NCI-H510A (cell line): ENCODE measurements around the gene GUCY1A1.

Experiments used
- DNase-seq: peaks from one replicate; lab custom pipeline; 2025; lab: John Stamatoyannopoulos, UW

Gene GUCY1A1

DNA sequence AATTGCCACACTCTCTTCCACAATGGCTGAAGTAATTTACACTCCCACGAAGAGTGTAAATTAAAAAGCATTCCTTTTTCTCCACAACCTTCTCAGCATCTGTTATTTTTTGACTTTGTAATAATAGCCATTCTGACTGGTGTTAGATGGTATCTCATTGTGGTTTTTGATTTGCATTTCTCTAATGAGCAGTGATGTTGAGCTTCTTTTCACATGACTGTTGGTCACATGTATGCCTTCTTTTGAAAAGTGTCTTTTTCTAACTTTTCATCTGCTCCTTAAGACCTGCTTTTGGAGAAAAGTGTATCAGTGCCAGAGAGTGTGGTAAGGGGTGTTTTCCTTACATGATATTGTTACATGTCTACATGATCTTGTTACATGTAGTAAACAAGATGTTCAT, 25.7 kb downstream of the GUCY1A1 start:
- no peak for DNase-seq

DNA sequence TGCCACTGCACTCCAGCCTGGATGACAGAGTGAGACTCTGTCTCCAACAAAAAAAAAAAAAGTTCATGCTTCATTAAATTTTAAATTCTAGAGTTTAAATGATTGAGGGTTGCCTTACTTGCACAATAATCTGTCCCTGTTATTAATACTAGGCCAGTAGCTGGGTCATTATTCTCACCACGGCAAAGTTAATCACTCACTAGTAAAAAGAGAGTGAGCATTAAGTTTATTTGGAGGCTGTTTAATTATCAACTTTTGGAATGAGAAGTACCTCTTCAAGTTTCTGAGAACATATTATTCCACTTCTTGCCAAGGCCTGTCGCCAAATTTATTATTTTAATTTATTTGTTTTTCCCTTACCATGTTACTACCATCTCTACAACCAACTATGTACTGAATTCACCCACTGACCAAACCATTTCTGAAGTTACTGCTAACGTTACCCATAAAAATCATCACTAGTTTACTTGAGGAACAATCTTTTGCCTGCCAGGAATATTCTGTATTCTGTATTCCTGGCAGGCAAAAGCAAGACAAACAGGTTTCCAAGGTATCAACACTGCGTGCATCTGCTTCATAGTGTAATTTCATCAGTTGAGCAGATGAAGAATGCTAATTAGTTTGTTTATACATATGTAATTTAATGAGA, 26.5 kb downstream of the GUCY1A1 start:
- DNase-seq: no peak

DNA sequence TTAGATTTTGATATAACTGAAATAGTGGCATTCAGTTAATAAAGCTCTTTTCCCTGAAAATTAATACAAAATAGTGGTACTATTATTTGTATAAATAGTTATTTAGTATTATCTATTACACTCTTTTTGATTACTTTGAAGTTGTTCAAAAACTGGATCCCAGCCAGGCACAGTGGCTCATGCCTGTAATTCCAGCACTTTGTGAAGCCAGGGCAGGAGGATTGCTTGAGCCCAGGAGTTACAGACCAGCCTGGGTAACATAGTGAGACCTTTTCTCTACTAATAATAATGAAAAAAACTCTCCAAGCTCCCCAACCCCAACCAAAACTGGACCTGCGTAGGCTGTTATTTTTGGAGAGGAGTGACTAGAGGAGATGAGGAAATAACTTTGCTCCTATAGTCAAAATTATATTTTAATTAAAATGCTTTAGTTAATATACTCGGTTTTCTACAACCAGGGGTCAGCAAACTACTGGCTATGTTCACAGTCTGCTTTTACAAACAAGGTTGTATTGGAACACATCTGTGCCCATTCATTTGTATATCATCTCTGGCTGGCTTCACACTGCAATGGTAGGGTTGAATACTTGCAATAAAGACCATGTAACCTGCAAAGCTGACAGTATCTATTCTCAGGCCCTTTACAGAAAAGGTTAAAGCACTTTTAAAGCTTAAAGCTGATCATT, 27.6 kb downstream of the GUCY1A1 start:
- DNase-seq: no peak

DNA sequence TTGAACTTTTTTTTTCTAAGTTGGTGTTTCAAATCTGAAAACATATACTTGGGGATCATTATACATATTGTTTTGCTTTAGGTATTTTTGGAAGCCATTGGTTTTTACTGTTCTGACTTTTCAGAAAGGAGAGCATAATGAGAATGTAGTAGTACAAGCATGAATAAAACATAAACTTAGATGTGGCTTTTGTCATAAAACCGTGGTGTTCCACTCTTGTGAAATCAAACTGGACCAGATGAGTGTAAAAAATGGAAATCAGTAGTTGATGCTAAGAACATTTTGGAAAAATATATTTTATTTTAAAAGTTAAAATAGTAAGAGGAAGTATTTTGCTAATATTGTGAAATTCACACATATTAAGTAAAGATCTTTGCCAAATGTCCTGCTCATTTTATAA, 29.6 kb downstream of the GUCY1A1 start:
- DNase-seq: no peak

DNA sequence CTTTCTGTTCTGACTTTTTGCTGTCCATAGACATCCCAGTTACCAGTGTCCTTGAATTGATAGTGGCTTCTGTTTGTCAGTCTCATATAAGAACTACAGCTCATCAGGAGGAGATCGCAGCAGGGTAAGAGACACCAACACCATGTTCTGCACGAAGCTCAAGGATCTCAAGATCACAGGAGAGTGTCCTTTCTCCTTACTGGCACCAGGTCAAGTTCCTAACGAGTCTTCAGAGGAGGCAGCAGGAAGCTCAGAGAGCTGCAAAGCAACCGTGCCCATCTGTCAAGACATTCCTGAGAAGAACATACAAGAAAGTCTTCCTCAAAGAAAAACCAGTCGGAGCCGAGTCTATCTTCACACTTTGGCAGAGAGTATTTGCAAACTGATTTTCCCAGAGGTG, 30.1 kb downstream of the GUCY1A1 start:
- DNase-seq: no peak

DNA sequence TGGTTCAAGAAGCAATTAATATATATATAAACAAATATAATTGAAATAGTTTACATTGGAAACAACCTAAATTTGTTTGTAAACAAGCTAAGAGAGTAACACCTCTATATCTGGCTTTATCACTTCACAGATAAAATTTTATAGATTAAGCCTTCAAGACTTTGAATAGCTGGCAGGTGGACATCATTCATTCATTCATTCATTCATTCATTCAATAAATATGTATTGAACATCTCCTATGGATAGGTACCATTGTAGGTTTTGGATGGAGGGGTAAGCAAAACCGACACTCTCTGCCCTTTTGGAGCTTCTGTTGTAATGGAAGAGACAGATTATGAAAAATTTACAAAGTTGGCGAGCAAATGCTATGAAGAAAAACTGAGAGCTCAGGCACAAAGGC, 35.2 kb downstream of the GUCY1A1 start:
- no peak for DNase-seq

DNA sequence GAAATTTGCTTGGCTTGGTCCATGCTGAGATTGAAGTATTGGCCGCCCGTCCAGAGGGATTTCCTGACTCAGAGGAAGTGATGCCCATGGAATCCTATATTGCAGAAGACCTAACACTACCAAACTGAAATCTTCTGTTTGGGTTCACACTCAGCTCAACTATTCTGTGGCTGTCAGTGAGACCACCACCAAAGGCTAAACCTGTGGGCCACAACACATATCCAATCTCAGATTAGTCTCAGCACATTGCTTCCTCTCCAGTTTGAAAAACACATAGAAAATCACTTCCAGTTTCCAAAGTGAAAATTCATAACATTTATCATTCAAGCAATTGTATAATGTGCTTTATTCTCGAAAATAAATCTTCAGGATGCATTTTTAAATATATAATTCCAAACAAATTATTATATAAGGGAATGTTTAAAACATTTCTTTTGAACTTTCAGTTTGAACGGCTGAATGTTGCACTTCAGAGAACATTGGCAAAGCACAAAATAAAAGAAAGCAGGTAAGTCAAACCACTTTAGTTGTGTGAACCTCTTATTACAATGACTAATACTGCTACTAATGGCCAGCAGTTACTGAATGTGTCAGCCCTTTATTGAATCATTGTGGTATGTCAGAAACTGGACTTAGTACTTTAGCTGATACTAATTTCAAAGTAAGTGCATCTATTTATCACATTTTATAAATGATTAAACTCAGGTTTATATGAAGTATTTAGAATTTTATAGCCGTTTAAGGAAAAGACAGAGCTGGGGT, 37.0 kb downstream of the GUCY1A1 start:
- DNase-seq: no peak

DNA sequence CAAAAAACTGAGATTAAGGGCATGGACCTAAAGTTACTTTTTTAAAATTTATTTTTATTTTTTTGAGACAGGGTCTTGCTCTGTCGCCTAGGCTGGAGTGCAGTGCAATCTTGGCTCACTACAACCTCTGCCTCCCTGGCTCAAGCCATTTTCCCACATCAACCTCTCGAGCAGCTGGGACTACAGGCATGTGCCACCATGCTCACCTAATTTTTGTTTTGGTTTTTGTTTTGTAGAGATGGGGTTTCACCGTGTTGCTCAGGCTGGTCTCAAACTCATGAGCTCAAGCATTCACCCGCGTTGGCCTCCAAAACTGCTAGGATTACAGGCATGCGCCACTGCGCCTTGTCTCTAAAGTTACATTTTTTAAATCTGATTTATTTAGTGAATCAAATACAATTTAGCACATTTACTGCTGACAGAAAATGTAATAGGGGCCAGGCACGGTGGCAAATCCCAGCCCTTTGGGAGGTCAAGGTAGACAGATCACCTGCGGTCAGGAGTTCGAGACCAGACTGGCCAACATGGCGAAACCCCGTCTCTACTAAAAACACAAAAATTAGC, 38.3 kb downstream of the GUCY1A1 start:
- DNase-seq: no peak

DNA sequence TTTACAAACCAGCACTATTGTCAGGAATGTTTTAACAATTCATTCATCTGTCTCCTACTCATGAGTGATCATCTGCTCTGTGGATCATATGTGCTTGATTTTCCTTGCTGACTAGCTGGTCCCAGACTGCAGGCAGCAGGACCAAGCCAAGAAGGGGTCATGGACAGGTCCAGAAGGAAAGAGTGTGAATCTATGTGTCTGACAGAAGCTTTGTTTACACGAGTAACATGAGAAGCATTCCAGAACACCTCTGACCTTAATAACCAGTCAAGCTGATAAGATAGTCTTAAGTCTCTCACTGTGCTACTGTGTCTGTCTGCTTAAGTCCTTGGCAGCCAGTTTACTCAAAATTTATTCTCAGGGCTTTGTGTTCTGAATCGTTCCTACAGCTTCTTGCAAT, 39.0 kb downstream of the GUCY1A1 start:
- DNase-seq: no peak

DNA sequence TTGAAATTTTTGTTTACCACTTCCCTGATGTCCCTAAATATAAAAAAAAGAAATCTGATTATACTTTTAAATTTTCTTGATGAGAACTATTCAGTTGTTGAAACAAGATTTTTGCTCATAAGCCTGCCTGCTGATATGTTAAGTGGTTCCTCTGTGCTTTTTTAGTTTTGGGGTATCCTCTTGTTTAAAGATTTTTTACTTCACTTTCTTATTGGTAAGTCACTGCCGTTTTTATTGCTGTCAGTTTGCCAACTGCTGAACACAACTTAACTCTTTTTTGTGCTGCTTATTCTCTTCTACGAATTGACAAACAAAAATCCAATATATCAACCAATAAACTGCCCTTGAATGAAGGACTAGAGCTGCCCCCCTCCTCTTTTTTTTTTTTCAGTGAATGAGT, 39.5 kb downstream of the GUCY1A1 start:
- DNase-seq: no peak

DNA sequence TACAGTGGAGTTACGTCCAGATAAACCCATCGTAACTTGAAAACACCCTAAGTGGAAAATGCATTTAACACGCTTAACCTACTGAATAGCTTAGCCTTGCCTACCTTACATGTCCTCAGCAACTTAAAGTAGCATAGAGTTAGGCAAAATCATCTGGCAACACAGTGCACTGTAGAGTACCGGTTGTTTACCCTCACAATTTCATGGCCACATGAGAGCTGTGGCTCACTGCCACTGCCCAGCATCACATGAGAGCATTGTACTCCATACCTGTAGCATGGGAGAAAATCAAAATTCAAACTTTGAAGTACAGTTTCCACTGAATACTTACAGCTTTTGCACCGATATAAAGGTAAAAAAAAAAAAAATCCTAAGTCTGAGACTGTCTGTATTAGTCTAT, 40.6 kb downstream of the GUCY1A1 start:
- no peak for DNase-seq

DNA sequence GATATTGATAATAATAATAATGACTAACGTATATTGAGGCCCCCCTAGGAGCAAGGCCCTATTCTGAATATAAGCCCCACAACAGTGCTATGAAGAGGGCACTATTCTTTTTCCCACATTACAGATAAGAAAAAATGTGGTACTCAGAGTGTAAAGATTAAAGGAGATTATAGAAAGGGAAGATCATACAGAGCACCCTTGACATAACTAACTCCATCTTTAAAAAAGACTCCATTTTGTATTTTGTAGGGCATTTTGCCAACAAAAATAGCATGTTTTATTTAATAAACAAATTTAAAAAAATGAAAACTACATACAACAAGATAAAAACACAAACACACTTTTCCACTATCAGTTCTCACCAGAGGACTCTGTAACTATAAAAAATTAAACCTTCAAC, 42.1 kb downstream of the GUCY1A1 start:
- no peak for DNase-seq

DNA sequence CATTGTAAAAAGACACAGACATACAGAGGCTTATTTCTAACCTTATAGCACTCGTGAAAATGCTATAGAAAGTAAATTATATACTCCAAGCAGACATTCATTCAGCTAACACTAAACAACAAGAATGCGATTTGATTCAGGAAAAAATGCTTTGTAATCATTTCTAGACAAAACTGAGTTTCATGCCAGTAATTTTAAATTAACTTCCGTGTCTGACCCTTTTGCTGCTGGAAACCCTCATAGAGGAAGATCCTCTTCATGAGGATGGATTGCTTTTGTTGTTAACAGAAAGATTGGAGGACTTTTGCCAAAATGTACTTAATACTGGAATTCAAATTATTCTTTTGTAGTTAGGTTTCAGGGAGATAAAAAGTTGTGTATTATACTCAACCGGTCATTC, 43.3 kb downstream of the GUCY1A1 start:
- no peak for DNase-seq

DNA sequence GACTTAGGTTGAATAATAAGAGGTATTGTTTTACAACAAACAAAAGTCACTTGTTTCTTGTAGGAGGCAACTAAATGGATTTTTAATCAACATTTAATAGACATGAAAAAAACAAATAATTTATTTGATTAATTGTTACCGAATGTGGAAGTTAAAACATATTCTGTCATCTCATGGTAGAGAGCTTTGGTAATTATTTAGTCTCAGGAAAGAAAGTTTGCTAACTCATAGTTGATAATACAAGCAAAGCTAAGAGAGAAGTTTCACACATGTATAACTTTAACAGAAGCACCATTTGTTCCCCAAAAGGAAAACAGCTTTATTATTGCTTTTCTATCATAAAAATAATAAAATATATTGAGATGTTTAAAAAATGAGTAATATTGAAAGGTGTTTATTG, 44.9 kb downstream of the GUCY1A1 start:
- no peak for DNase-seq

DNA sequence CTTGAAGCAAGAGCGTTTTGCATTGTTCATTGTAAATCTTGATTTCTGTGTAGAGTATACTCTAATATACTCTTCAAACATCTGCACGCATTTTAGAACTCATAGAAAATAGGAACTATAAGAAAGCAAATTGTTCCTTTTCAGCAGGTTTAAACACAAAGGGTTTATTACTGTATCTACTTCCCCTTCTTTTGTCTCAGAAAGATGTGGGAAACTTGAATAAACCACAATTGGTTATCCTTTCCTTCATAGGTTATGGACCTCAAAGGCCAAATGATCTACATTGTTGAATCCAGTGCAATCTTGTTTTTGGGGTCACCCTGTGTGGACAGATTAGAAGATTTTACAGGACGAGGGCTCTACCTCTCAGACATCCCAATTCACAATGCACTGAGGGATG, 46.2 kb downstream of the GUCY1A1 start:
- DNase-seq: no peak

DNA sequence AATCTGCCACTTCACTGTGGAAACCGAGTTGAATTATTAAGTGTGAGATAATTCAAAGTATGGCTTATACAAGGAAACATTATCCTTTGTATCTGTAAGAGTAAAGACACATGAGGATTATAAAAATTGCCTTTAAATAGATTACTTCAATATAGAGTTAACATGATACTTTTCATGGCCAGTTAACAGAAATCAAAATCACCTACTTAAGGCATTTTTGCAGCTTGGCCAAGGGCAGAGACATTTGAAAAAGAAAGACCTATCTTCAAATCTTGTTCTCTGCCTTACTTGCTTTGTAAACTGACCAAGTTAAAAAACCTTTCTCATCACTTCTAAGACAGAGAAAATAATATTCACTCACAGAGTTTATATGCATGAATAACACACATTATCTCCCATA, 47.3 kb downstream of the GUCY1A1 start:
- no peak for DNase-seq

DNA sequence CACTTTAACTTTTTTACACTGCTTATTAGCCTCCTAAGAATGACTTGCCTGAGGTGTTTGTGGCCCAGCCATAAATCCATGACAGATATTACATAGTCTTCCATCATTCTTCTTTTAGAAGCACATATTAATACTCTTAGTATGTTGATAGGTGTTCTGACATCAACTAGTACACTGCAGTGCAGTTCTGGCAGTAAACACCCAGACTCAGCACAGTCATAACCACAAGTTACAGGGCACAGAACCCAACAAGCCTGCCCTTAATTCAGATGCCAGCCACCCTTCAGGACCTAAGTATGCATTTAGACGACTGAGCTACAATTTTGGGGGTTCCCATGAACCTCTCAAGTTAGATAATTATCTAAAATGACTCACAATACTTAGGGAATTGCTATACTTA, 55.7 kb downstream of the GUCY1A1 start:
- no peak for DNase-seq

DNA sequence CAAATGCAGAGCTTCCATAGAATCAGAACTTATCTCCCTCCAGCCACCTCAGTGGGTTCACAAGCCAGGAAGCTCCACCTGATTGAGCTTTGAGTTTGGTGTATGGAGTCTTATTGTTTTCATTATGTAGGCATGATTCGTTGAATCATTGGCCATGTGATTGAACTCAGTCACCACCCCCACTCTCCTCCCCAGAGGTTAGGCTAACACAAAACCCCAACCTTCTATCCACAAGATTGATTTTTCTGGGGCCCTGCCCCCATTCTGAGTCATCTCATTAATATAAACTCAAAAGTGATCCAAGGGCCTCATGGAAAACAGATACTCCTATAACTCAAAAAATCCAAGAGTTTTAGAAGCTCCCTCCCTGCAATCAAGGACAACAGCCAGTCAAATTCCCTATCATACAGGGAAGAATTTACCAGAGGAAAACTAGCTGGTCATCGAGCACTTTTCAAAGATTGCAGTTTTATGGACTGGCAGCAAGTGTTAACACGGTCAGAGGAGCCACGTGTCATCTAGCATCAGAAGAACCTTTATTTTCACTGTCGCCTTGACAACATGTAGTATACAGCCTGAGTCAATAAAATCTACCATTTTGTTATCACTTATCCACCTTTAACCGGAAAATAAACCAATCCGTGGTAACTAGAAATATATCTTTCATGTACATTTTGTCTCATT, 56.3 kb downstream of the GUCY1A1 start:
- no peak for DNase-seq

DNA sequence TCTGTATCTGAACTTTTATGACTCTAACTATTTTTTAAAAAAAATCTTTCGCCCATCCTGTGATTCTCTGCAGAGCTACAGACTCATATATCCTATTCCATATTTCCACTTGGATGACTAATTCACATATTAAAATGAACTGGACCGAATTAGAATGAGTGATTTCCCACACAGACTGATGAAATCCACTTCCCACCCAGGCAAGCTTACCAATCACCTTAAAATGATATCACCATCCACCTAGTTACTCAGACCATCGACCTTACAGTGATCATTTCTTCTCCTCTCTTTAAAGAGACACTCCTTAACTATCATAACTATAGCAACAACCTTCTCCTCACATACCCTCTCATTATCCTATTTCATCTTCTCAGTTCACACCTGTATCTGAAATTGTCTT, 58.1 kb downstream of the GUCY1A1 start:
- DNase-seq: no peak

DNA sequence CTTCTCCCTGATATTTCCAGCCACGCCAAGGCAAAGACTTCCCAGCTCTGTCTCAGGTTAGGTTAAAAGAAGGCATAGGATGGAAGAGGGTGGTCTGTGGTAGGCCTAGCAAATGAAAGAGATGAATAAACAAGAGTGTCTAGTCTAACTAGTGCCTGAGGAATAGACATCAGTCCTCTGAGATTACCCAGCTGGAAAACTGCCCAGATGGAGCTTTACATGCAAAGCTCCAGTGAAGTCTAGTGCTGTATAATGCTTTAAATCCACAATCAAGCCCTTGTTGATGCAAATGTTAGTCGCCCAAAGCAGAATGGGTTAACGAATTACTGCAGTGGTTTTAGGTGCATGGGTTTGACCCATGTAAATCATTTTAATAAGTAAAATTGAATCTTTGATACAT, 67.4 kb downstream of the GUCY1A1 start:
- DNase-seq: no peak

DNA sequence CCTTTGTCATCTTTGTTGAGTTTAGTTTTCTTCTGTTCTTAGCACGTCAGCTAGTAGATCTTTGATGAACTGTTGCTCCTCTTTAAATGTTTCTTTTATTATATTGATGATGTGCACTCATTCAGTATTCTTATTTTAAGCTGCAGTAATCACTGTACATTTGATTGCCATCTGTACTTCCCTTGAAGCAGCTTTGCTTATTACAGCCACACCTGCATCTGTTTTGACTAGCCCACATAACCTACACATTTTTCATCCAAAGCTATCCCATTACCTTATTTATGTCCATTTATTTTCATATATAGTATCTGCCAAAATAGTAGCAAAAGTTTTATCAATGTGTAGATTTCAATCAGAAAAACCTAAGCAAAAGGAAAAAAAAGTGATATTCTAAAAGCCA, 68.3 kb downstream of the GUCY1A1 start:
- DNase-seq: no peak

DNA sequence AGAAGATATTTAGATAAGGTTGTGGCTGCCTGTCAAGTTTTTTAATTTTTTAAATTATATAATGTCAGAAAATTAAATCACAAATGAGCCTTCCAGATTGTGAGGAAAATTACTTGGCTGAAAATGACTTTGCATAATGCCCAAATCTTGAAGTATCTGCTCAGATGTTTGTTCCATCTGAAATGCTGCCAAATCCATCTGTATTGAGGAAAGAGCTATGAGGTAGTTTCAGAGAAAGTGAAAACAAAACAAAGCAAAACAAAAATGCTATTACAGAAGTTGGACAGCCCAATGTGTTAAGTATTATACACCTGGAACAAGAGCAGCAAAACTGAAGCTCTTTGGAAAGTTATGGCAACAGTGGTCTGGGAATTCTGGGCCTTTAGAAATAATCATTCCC, 68.8 kb downstream of the GUCY1A1 start:
- DNase-seq: no peak

DNA sequence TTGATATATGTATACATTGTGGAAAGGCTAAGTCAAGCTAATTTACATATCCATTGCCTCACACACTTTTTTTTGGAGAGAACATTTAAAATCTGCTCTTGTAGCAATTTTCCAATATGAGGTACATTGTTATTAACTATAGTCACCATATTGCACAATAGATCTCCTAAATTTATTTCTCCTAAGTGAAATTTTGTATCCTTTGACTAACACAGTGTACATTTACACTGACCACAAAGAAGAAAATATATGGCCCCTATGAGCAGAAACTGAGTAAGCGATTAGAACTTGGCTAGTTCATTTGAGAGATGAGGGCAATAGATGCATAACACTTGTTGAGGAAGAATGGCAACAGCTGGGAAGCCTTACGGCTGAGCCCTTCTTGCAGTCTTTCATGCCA, 71.9 kb downstream of the GUCY1A1 start:
- no peak for DNase-seq
